GM10248 (cell line): ENCODE results near the gene HOXC10.

Experiments used
- CTCF ChIA-PET: fragments of 300-600 bp; sonication (Branson Sonifier 250); formaldehyde crosslinking; extraction: SDS; loops from one replicate; lab custom pipeline; 2021; ENCODE audit warnings: antibody characterized with exemption; lab: Yijun Ruan, JAX
- POLR2A ChIA-PET: fragments of 350-650 bp; sonication (Branson Sonifier 250); formaldehyde crosslinking; extraction: SDS; loops from one replicate; lab custom pipeline; 2020; ENCODE audit warnings: antibody characterized with exemption; lab: Yijun Ruan, JAX
- DNase-seq: peaks from one replicate; pipeline ENCODE4 v3.0.0; 2012; ENCODE audit errors: extremely low spot score
- TF ChIP-seq, protein P1 (sequence below): IDR thresholded peaks from 2 replicates; pipeline ENCODE4 v1.5.1; 2012; ENCODE audit warnings: mild to moderate bottlenecking, low read depth; ENCODE audit errors: extremely low read depth, missing control alignments, control extremely low read depth

Gene HOXC10

DNA sequence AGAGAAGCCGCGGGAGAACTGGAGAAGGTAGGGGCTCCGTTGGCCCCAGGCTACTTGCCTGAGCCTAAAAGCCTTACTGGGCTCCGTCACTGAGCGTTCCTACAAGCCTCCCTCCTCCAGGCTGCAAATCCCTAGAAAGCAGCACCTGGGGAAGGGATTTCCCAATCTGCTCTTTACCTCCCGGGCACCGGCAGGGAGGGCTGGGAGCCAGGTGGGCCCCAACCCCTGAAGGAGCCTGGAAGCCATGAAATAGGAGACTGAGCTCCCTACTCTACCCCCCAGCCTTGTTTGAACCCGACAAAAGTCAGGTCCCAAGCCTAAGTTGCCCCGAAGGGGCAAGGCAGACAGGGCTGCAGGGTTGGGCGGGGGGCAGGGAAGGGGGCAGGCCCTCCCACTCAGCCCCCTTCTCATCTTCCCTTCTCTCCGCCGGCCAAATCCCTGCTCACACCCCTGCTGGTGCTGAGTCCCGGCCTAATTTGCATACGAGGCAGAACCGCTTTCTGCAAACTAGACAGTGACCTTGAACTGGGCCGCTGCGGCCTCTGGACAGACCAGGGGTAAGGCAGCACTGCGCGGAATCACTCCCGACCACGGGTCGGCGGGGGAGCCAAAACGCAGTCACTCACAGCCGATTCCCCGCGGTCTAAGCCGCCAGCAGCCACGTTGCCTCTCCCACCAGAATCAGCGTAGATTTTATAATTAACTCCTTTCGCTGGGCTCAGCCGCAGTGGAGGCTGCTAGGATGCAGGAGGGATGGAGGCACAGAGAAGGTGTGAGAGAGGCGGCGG is 34.0 kb upstream of the HOXC10 start:
- POLR2A ChIA-PET: no interaction called here
- TF ChIP-seq, protein P1, sequence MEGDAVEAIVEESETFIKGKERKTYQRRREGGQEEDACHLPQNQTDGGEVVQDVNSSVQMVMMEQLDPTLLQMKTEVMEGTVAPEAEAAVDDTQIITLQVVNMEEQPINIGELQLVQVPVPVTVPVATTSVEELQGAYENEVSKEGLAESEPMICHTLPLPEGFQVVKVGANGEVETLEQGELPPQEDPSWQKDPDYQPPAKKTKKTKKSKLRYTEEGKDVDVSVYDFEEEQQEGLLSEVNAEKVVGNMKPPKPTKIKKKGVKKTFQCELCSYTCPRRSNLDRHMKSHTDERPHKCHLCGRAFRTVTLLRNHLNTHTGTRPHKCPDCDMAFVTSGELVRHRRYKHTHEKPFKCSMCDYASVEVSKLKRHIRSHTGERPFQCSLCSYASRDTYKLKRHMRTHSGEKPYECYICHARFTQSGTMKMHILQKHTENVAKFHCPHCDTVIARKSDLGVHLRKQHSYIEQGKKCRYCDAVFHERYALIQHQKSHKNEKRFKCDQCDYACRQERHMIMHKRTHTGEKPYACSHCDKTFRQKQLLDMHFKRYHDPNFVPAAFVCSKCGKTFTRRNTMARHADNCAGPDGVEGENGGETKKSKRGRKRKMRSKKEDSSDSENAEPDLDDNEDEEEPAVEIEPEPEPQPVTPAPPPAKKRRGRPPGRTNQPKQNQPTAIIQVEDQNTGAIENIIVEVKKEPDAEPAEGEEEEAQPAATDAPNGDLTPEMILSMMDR: no peak

DNA sequence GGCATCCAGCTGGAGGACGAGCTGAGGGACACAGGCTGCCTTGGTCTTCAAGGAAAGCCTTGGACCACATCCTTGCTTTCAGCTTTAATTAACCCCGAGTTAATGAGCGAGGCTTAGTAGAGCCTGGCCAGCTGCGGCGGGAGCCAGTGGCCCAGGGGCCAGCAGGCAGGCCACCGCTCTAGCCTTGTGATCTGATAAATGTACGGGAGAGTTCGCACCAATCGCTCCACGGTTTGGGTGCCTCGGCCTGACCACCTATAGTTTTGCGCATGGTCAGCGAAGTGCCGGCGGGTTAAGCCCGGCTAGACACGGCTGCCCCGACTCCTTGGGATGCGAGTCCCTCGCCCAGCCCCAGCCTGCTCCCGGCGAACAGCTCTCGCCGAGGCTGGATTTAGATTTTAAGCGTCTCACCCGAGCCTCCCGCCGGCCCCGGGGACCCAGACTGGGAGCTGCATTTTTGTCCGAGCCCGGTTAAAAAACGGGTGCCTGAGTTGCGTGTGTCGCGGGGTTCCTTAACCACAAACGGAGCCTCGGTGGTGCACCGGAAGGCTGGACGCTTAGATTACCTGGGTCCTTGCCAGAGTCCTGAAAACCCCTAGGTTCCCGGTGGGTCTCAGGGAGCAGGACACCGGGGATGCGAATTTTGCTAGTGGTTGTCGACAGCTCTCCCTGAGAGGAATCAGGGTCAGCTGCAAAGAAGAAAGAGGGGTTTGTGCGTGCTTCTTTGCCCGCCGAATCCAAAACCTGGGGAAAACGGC is 33.2 kb upstream of the HOXC10 start:
- CTCF ChIA-PET: interaction anchor here (1.0 to 3.1 kb wide), 2 partner anchors 11 to 81 kb away, joined by 3 to 8 read pairs; partner anchors contain the start of gene HOXC5
- POLR2A ChIA-PET: no interaction called here
- TF ChIP-seq, protein P1: no peak
- DNase-seq: no peak

More for the DNA sequence above, 34.0 kb upstream of the HOXC10 start:
- DNase-seq: no peak
- CTCF ChIA-PET: interaction anchor here (3.1 kb wide), 1 partner anchor 82 kb away, joined by 8 read pairs; the partner anchor contains the start of gene HOXC5

DNA sequence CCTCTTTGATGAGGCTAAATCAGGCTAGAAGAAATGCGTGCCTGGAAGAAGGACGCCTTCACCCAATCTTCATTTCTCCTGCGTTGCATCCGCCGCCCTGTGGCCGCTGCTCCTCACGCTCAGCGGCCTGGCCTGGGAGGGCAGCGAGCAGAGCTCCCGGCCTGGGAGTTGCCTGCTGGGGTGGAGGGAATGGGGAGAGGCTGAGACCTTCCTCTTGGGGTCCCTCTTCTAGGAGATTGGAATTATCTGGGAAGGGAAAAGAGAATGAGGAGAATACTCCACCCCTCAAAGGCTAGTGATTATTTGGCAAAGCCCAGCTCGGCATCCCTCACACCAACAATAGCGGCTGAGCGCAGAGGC is 32.6 kb upstream of the HOXC10 start:
- POLR2A ChIA-PET: no interaction called here
- TF ChIP-seq, protein P1: no peak
- no peak for DNase-seq
- CTCF ChIA-PET: interaction anchor here (1.0 to 3.1 kb wide), 4 partner anchors 10 to 80 kb away, joined by 3 to 8 read pairs (median 3); partner anchors contain the start of gene HOXC5

DNA sequence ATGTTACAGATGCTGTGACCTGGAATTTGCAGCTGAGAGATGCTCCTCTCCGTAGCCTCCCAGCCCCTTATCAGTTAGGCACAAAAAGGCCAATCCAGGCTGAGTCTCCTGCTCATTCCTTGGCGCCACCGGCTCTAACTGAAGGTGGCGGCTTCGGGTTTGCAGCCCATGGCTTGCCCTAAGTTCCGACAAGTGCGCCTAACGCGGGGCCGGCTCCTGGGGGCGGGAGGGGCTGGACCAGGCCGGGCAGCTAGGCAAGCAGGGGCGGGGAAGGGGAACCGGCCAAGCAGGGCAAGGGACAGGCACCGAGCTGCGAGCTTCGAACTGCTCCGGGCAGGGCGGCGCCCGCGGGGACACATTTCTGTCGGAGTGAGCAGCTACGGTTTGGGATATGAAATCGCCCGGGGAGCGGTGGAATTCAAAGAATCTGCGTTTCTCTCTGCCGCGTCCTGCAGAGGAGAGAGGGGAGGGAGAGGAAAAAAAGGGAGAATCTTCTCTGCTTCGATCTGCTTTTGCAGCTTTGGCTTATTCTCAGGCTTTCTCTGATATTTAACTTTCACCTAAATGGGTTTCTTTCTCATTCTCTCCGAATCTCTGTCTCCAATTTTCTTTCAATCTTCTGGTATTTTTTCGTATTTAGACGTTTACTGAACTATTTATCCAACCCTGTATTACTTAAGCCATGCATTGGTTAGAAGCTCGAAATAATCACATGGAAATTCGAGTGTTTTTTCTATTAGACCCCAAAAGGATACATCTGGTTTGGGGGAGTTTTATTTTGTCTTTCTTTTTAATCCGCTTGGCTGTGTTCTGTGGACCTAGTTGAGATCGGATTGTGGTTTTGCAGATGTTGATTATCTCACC is 31.8 kb upstream of the HOXC10 start:
- ChIA-PET CTCF (interaction anchor here (0.8 to 3.1 kb wide), 6 partner anchors 10 to 80 kb away, joined by 3 to 8 read pairs (median 3); partner anchors contain the start of gene HOXC5), POLR2A (no interaction called here)
- TF ChIP-seq, protein P1: no peak
- no peak for DNase-seq

DNA sequence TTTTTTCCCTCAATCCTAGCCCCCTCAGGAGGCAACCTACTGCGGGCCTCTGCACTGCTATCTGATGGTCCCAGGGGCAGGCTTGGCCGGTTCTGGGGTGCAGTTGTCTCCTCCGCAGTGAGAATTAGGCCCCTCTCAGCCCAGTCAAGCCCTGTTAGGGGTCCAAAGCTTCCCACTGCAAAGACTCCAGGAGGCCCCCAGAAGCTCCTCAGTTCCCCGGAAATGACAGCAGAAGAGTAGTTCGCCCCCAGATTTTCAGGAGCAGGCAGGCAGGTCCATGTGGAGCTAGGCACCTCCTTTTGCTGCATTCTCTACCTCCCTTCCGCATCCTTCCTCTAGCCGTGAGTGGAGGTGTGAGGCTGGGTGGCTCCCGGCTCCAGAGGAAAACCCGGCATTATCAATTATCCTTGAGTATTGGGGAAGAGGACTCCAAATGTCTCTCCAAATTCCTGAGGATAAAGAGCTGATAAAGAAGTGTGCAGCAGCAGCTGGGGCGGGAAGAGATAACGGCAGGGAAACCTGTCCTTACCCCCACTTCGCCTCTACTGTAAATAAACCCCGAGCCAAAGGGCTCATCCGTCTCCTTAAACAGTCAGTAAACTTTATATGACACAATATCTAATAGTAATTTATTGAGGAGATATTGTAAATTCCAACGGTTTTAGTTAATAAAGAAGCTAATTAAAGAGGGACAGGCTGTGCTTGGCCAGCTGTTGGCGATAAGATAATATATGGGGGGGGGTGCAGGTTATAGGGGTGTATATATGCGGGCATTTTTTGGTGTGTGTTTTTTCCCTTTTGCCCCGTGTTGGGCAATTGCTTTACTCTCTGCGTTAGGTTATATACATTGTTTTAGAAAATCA is 30.9 kb upstream of the HOXC10 start:
- POLR2A ChIA-PET: interaction anchor here (0.6 kb wide), 1 partner anchor 100 kb away, joined by 5 read pairs; the partner anchor contains the start of gene HOXC4
- TF ChIP-seq, protein P1: no peak
- CTCF ChIA-PET: interaction anchor here (0.8 to 1.5 kb wide), 5 partner anchors 9 to 52 kb away, joined by 3 to 5 read pairs (median 3); partner anchors contain the start of gene HOXC10
- DNase-seq: no peak
